K562 (cell line): ENCODE measurements around the gene GARIN5B. TPM values are rescaled to one million over a fixed set of nuclear protein-coding genes. Genes with fewer than 3 reads are reported as not detected.

Source experiments
- CAMTA2 ChIP-seq: fragments of 250-450 bp; sonication (Bioruptor Pico); conservative IDR thresholded peaks from 2 replicates; pipeline ENCODE4 v1.5.1; 2022
- CHD2 ChIP-seq: IDR thresholded peaks from 2 replicates; pipeline ENCODE4 v1.6.1; 2011; ENCODE audit warnings: low read depth, low read length
- GABPB1 ChIP-seq: sonication (generic); formaldehyde crosslinking; IDR thresholded peaks from 2 replicates; pipeline ENCODE4 v1.8.0; 2022; ENCODE audit warnings: mild to moderate bottlenecking, missing genetic modification reagents
- XRCC3 ChIP-seq: fragments of 450-650 bp; IDR thresholded peaks from 2 replicates; pipeline ENCODE4 v1.6.1; 2017; ENCODE audit warnings: mild to moderate bottlenecking, moderate library complexity
- ZBTB7A ChIP-seq: IDR thresholded peaks from 2 replicates; pipeline ENCODE4 v1.6.1; 2011; ENCODE audit warnings: low read depth, mild to moderate bottlenecking, low read length, moderate library complexity, borderline replicate concordance; ENCODE audit not compliant: control insufficient read depth
- polyA plus RNA-seq, 8 experiments: library from polyadenylated mRNA; depleted of rRNA in 4 of 8; stranded (reverse) in 5 of 8; unstranded in 3 of 8; fragments of >200 nt; fragmentation: Nextera tagmentation in 2 of 8; fragmentation: Illumina TruSeq in 1 of 8; extraction: Ambion mirVana in 2 of 8; extraction: Trizol in 1 of 8; gene quantifications; 2 replicates each; pipeline versions ENCODE4 v1.2.1 to v1.2.3, GENCODE V29; 2011 to 2014; ENCODE audit warnings: inconsistent platforms in 1 of 8, missing spikeins in 1 of 8
- total RNA-seq, 7 experiments: library from RNA; depleted of rRNA in 6 of 7; stranded (reverse); fragments of >200 nt in 6 of 7; fragmentation: Illumina TruSeq in 2 of 7; extraction: Trizol in 2 of 7; gene quantifications; 2 replicates each; pipeline versions ENCODE4 v1.2.1 to v1.2.3, GENCODE V29; 2011 to 2021; ENCODE audit warnings: low replicate concordance in 1 of 7
- TF ChIP-seq, protein P1 (sequence below): fragments of 250-450 bp; sonication (Bioruptor Pico); IDR thresholded peaks from 2 replicates; pipeline ENCODE4 v1.4.0; 2020; ENCODE audit warnings: mild to moderate bottlenecking, moderate library complexity
- TF ChIP-seq, protein P2 (sequence below): fragments of 200-800 bp; sonication (Bioruptor generic); IDR thresholded peaks from 2 replicates; pipeline ENCODE4 v1.6.1; 2017; ENCODE audit warnings: missing genetic modification characterization, missing compliant biosample characterization
- TF ChIP-seq, protein P3 (sequence below): fragments of 450-650 bp; formaldehyde crosslinking; IDR thresholded peaks from 2 replicates; pipeline ENCODE4 v1.4.0; 2020; ENCODE audit warnings: mild to moderate bottlenecking, moderate library complexity
- TF ChIP-seq, protein P4 (sequence below), 2 experiments: fragments of 450-650 bp in 1 of 2; sonication (generic) in 1 of 2; formaldehyde crosslinking in 1 of 2; IDR thresholded peaks; 2 replicates each; pipeline versions ENCODE4 v1.7.1 to v1.9.0; 2016 to 2022; ENCODE audit warnings: inconsistent platforms in 1 of 2, mild to moderate bottlenecking in 1 of 2, missing genetic modification reagents in 1 of 2

Gene GARIN5B
- total and polyA plus RNA-seq, 9 of the 15 experiments (the other 6 are each of a cell fraction or from before 2014, with no cell fraction given), result not detected

- TF ChIP-seq, protein P1, sequence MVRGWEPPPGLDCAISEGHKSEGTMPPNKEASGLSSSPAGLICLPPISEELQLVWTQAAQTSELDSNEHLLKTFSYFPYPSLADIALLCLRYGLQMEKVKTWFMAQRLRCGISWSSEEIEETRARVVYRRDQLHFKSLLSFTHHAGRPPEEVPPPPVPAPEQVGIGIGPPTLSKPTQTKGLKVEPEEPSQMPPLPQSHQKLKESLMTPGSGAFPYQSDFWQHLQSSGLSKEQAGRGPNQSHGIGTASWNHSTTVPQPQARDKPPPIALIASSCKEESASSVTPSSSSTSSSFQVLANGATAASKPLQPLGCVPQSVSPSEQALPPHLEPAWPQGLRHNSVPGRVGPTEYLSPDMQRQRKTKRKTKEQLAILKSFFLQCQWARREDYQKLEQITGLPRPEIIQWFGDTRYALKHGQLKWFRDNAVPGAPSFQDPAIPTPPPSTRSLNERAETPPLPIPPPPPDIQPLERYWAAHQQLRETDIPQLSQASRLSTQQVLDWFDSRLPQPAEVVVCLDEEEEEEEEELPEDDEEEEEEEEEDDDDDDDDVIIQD, result no peak
- TF ChIP-seq CHD2 (peak; percentile 73), GABPB1 (CRISPR knock-in tag) (no peak), CAMTA2 (no peak), ZBTB7A (0 out of 2 replicates have a peak, but pooled peaks have one; percentile 15), XRCC3 (no peak)
- TF ChIP-seq, protein P2, sequence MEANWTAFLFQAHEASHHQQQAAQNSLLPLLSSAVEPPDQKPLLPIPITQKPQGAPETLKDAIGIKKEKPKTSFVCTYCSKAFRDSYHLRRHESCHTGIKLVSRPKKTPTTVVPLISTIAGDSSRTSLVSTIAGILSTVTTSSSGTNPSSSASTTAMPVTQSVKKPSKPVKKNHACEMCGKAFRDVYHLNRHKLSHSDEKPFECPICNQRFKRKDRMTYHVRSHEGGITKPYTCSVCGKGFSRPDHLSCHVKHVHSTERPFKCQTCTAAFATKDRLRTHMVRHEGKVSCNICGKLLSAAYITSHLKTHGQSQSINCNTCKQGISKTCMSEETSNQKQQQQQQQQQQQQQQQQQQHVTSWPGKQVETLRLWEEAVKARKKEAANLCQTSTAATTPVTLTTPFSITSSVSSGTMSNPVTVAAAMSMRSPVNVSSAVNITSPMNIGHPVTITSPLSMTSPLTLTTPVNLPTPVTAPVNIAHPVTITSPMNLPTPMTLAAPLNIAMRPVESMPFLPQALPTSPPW, result peak; percentile 60; the same call in 1 of the 2 replicates
- TF ChIP-seq, protein P3, sequence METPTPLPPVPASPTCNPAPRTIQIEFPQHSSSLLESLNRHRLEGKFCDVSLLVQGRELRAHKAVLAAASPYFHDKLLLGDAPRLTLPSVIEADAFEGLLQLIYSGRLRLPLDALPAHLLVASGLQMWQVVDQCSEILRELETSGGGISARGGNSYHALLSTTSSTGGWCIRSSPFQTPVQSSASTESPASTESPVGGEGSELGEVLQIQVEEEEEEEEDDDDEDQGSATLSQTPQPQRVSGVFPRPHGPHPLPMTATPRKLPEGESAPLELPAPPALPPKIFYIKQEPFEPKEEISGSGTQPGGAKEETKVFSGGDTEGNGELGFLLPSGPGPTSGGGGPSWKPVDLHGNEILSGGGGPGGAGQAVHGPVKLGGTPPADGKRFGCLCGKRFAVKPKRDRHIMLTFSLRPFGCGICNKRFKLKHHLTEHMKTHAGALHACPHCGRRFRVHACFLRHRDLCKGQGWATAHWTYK (CRISPR knock-in tag), result 0 out of 2 replicates have a peak, but pooled peaks have one; percentile 34
- TF ChIP-seq, protein P4, sequence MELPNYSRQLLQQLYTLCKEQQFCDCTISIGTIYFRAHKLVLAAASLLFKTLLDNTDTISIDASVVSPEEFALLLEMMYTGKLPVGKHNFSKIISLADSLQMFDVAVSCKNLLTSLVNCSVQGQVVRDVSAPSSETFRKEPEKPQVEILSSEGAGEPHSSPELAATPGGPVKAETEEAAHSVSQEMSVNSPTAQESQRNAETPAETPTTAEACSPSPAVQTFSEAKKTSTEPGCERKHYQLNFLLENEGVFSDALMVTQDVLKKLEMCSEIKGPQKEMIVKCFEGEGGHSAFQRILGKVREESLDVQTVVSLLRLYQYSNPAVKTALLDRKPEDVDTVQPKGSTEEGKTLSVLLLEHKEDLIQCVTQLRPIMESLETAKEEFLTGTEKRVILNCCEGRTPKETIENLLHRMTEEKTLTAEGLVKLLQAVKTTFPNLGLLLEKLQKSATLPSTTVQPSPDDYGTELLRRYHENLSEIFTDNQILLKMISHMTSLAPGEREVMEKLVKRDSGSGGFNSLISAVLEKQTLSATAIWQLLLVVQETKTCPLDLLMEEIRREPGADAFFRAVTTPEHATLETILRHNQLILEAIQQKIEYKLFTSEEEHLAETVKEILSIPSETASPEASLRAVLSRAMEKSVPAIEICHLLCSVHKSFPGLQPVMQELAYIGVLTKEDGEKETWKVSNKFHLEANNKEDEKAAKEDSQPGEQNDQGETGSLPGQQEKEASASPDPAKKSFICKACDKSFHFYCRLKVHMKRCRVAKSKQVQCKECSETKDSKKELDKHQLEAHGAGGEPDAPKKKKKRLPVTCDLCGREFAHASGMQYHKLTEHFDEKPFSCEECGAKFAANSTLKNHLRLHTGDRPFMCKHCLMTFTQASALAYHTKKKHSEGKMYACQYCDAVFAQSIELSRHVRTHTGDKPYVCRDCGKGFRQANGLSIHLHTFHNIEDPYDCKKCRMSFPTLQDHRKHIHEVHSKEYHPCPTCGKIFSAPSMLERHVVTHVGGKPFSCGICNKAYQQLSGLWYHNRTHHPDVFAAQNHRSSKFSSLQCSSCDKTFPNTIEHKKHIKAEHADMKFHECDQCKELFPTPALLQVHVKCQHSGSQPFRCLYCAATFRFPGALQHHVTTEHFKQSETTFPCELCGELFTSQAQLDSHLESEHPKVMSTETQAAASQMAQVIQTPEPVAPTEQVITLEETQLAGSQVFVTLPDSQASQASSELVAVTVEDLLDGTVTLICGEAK (IDR thresholded peaks at IDR 0.05), result peak; percentile 60
- TF ChIP-seq, protein P4 (CRISPR knock-in tag; IDR thresholded peaks at IDR 0.05), result no peak
These were observed 20.4 kb upstream of the GARIN5B start (continued) for GRCh38 chr19:55383279-55384130.
